ENCODE measurements around the gene KANK2.
A peak's percentile ranks its signal among the peaks of the same experiment; 100 is the strongest.

KANK2 gene

DNA sequence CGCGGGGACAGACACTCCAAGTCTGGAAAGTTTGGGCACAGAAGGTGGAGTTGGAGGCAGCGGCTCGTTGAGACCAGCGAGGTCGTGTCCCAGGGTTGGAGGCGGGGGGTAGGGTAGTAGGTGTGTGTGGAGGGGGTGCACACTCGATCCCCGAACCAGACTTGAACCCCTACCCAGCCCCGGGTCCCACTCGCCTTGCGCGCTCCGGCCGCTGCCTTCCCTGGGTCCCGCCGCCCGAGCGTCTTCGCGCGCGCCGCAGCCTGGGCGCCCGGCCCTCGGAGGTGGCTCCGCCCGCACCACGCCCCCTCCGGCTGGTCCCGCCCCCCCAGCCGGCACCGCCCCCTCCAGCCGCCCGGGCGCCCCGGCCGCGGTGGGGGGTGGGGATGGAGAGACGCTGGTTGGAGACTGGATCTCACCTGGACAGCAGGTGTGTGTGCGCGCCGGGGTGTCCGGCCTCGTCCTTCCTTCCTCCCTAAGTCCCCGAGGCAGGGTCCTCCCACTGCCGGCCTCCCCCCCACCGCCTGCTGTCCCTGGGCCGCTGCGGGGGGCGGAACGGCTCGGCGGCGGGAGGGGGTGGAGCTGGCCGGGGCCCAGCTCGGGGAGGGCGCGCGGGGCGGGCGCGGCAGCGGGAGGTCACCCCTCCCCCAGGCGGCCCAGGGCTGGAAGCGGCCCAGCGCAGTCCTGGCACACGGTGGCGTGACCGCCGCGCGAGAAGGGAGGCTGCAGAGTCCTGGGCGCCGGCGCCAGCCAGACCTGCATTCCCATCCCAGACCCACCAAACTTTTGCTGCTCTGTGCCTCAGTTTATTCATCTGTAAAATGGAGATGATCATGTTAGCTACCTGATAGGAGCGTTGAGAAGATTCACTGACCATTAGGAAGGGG is at the start of gene KANK2:
TSS of gene KANK2 (minus strand) at position 255 of the 884 bp plus-strand sequence. CDS start 3,034 bp downstream, outside the sequence.
- in situ Hi-C loops (cut with MboI; ENCODE audit: low pct_unique_long_range_greater_than_20kb, low sequenced_read_pairs, unreplicated experiment) = no loop called here
- TF ChIP-seq, protein P1, sequence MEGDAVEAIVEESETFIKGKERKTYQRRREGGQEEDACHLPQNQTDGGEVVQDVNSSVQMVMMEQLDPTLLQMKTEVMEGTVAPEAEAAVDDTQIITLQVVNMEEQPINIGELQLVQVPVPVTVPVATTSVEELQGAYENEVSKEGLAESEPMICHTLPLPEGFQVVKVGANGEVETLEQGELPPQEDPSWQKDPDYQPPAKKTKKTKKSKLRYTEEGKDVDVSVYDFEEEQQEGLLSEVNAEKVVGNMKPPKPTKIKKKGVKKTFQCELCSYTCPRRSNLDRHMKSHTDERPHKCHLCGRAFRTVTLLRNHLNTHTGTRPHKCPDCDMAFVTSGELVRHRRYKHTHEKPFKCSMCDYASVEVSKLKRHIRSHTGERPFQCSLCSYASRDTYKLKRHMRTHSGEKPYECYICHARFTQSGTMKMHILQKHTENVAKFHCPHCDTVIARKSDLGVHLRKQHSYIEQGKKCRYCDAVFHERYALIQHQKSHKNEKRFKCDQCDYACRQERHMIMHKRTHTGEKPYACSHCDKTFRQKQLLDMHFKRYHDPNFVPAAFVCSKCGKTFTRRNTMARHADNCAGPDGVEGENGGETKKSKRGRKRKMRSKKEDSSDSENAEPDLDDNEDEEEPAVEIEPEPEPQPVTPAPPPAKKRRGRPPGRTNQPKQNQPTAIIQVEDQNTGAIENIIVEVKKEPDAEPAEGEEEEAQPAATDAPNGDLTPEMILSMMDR (IDR thresholded peaks at IDR 0.05; ENCODE audit: extremely low read depth, insufficient read depth, missing control alignments) = peak; percentile 11
- peak; percentile 99 for DNase-seq (ENCODE audit: low spot score)

DNA sequence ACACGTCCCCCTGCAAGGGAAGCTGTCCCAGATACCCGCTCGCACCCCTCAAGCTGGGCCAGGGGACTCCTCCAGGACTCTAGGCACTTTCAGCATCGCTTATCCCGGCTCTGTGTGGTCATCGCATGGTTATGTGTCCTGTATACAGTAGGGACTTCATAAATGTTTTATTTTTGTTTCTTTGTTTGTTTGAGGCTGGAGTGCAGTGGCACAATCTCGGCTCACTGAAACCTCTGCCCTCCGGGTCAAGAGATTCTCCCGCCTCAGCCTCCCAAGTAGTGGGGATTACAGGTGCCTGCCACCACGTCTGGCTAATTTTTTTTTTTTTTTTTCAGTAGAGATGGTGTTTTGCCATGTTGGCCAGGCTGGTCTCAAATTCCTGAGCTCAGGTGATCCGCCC is 49.6 kb upstream of the KANK2 start:
- TF ChIP-seq, protein P1 (IDR thresholded peaks at IDR 0.05; ENCODE audit: extremely low read depth, insufficient read depth, missing control alignments) = no peak
- in situ Hi-C loops (cut with MboI; ENCODE audit: low pct_unique_long_range_greater_than_20kb, low sequenced_read_pairs, unreplicated experiment) = no loop called here
- no peak for DNase-seq (ENCODE audit: low spot score)

DNA sequence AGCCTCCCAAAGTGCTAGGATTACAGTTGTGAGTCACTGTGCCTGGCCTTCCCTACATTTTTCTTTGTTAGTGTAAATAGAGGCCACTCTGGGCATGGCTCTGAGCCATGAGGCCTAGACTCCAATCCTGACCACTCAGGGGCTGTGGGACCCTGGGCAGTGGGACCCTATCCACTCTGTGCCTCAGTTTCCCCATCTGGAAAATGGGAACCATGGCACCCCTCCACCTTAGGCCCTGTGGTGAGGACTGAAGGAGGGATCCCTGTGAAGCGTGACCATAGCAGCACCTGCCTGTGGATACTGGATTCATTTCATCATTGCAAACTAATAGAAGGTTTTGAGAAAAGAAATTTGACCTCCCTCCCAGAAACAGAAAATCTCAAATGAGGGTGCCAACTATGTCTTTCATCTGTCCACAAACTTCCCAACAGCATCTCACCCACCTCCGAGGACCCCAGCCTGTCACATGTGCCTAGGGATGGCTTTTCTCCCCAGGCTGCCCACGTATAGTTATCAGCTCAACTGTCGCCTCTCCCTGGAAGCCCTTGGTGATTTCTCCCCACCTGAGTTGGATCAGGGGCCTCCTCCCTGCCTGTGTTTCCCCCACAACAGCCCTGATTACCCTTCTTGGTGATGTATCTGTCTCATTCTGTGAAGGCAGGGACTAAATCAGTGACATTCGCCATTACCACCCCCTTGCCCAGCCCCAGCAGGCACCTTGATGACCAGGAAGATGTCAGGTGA is 47.7 kb upstream of the KANK2 start:
- DNase-seq (ENCODE audit: low spot score) = no peak
- TF ChIP-seq, protein P1 (IDR thresholded peaks at IDR 0.05; ENCODE audit: extremely low read depth, insufficient read depth, missing control alignments) = no peak
- in situ Hi-C loops (cut with MboI; ENCODE audit: low pct_unique_long_range_greater_than_20kb, low sequenced_read_pairs, unreplicated experiment) = no loop called here

DNA sequence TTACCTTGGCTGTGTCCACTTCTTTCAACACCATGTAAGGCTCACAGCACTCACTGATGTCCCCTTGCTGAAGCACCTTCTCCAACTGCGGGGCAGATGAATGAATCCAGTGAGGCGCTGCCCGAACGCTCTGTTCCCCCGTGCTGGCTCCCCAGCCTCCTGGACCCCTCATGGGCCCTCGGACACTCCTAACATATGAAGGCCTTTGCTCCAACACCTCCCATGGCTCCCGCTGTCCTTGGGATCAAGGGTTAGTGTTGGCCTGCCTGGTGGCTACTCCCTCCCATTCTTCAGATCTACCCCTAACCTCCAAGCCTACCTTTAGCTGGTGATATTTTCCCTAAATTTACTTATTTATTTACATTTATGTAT is 46.4 kb upstream of the KANK2 start:
- DNase-seq (ENCODE audit: low spot score) = no peak
- in situ Hi-C loops (cut with MboI; ENCODE audit: low pct_unique_long_range_greater_than_20kb, low sequenced_read_pairs, unreplicated experiment) = no loop called here
- TF ChIP-seq, protein P1 (IDR thresholded peaks at IDR 0.05; ENCODE audit: extremely low read depth, insufficient read depth, missing control alignments) = no peak

DNA sequence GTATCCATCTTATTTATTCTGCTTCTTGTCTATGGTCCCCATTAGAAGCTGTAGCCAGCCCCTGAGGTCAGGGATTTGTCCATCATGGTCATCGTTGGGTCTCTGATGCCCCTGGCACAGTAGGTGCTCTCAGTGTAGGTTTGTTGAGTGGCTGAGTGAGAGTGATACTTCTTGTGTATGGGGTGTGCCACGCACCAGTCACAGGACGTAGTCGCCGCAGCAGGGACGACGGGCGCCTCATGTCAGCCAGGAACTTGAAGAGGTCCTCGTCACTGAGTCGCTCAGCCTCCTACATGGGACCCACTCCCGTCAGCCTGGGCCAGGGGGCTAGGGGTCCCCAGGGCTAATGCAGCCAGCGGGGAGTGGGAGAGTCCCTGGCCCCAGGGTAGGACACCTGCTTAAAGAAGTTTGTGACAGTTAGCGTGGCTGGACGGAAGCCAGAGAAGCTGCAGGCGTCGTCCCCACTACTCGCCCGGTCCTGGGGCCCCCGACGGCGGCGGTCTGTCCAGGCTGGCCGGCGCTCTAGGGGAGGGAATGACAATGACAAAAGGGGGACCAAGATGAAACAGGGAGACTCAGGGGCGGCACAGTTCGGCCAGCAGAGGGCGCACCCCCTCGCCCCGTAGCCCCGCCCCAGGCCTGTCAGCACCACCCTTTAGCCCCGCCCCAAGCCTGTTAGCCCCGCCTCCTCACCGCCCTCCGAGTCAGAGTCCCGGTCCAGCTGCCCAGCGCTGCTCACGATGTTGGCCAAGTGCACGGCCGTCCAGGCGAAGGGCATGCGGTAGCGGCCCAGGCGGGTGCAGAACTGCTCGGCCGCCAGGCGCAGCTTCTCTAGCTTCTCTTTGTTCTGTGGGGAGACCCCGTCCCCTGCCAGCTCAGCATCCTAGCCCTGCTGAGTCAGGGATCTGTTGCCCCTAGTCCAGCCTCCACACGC is 45.8 kb upstream of the KANK2 start:
- TF ChIP-seq, protein P1 (IDR thresholded peaks at IDR 0.05; ENCODE audit: extremely low read depth, insufficient read depth, missing control alignments) = peak; percentile 60
- in situ Hi-C loops (cut with MboI; ENCODE audit: low pct_unique_long_range_greater_than_20kb, low sequenced_read_pairs, unreplicated experiment) = no loop called here
- peak; percentile 98 for DNase-seq (ENCODE audit: low spot score)

DNA sequence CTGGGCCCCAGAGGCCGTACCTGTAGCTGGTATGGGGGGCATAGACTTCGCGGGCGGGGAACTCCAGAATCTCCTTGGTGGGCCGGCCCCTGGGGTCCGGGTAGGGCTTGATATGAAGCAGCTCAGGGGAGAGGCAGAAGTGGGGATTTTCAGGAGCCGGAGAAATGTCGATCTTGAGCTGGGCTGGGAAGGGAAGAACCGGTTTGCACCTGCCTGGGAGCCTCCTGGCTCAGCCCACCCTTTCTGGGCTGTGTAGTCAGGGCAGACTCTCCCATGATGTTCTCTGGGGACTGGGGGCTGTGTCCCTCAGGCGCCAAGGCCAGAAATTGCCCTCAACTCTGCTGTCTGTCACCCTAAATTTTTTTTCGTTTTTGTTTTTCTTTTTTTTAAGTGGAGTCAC is 44.7 kb upstream of the KANK2 start:
- TF ChIP-seq, protein P1 (IDR thresholded peaks at IDR 0.05; ENCODE audit: extremely low read depth, insufficient read depth, missing control alignments) = no peak
- in situ Hi-C loops (cut with MboI; ENCODE audit: low pct_unique_long_range_greater_than_20kb, low sequenced_read_pairs, unreplicated experiment) = no loop called here
- no peak for DNase-seq (ENCODE audit: low spot score)

Data from GM13977 (cell line).